ENCODE data around the gene THAP3. TPM values are rescaled to one million over a fixed set of nuclear protein-coding genes. Genes with fewer than 3 reads are reported as not detected.

THAP3 gene
- total and polyA plus RNA-seq, 2 of the 4 experiments (the other 2 are of a cell fraction): 14.2 to 14.9 TPM

DNA sequence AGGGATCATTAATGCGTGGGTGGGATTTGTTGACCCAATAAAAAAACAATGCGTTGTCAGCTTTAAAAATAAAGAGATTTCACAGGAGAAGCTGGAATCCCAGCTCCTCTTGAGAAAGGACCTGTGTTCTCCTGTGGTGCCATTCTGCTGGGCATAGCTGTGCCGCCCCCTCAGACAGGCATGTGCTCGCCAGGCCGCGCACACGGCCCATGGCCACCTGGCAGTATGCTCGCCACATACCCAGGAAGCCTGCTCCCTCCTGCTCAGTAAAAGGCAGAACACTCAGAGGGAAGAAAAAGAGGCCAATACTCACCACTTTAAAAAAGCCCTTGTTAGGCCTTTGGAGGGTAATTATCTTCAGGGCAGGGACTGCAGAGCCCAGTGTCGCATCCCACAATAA, 13.1 kb downstream of the THAP3 start:
- Histone ChIP-seq H4K5ac (ENCODE audit: low read depth, low read length) (no peak overlapping the region), H2BK20ac (ENCODE audit: low read depth, low read length) (no peak overlapping the region), H2BK120ac (ENCODE audit: low read depth, low read length) (no peak overlapping the region), H3K4me1 (ENCODE audit: control insufficient read depth, insufficient read depth, low read length) (peaks cover 2% of the 10 kb centered on the region; the same call in 1 of the 2 replicates), H2AK5ac (ENCODE audit: low read depth, low read length) (no peak overlapping the region), H2AK9ac (replicated peaks; ENCODE audit: low read depth, low read length, poor library complexity) (peak overlapping the region; percentile 81), H3K79me1 (ENCODE audit: low read depth in 1 of 2, low read length in 2 of 2) (peaks cover 0 to 8% of the 10 kb centered on the region in 2 experiments; a peak in 1 of 4 replicates), H4K20me1 (ENCODE audit: insufficient read depth, low read length) (peaks cover 11% of the 10 kb centered on the region; the same call in 1 of the 2 replicates), H2BK15ac (ENCODE audit: low read depth, low read length) (no peak overlapping the region), H3K4me3 (ENCODE audit: insufficient read depth, low read depth, low read length) (no peak overlapping the region), H3K4me2 (ENCODE audit: low read depth, low read length) (no peak overlapping the region), H3K9me1 (ENCODE audit: insufficient read depth, low read length) (peaks cover 2% of the 10 kb centered on the region; the same call in 1 of the 2 replicates), H2BK5ac (ENCODE audit: low read depth, low read length, poor library complexity, severe bottlenecking) (no peak overlapping the region), H3K23ac (ENCODE audit: low read depth, low read length) (no peak overlapping the region), H4K8ac (ENCODE audit: low read depth in 2 of 2, low read length in 2 of 2) (no peak overlapping the region; a peak in 1 of 4 replicates), H3K4ac (ENCODE audit: low read depth, low read length) (no peak overlapping the region), H3K14ac (replicated peaks; ENCODE audit: low read depth, low read length) (no peak overlapping the region), H2AFZ (replicated peaks; ENCODE audit: low read length, poor library complexity) (peak overlapping the region; percentile 70), H3K9me3 (ENCODE audit: control insufficient read depth, insufficient read depth, low read length) (no peaks in the 10 kb centered on the region), H3K18ac (ENCODE audit: low read depth, low read length) (no peak overlapping the region), H4K91ac (ENCODE audit: insufficient read depth, low read depth, low read length) (no peak overlapping the region), H3K56ac (ENCODE audit: extremely low read depth, insufficient read depth, low read length) (no peak overlapping the region), H3K27me3 (ENCODE audit: control insufficient read depth, insufficient read depth, low read length) (no peaks in the 10 kb centered on the region), H3K27ac (ENCODE audit: insufficient read depth, low read length) (no peak overlapping the region), H3K9ac (ENCODE audit: low read depth, low read length) (no peak overlapping the region), H3K36me3 (ENCODE audit: control insufficient read depth, insufficient read depth, low read length) (peaks cover 64% of the 10 kb centered on the region)
- CTCF ChIA-PET: no interaction called here
- POLR2A ChIA-PET (ENCODE audit: unreplicated experiment): no interaction called here
- ATAC-seq (ENCODE audit: low read depth) (no peak), DNase-seq (no peak)
- intact Hi-C loops (cut with micrococcal nuclease): loop anchor here (5.0 kb wide), 1 partner anchor 1010 kb away; no protein-coding TSS in a partner anchor
- BruUV-seq (replicated peaks): no TSS peak
- in situ Hi-C loops (cut with MboI; ENCODE audit: low sequenced_read_pairs): no loop called here
- TF ChIP-seq RFX5 (IDR thresholded peaks at IDR 0.05; ENCODE audit: low read depth, low read length): no peak
- 100% methylated on average over 2 of the region's 9 CpGs; no CpG with 5 or more reads in 1 of the 2 experiments for WGBS, 2 experiments (ENCODE audit: extremely low coverage in 2 of 2, insufficient read length in 1 of 2)
- dilution Hi-C loops (cut with HindIII; ENCODE audit: low sequenced_read_pairs, unreplicated experiment): no loop called here
